H9 (cell line): ENCODE data around the gene CCNQ. TPM values are rescaled to one million over a fixed set of nuclear protein-coding genes. Genes with fewer than 3 reads are reported as not detected.

Source experiments
- DNase-seq: peaks from one replicate; pipeline ENCODE4 v3.0.0-alpha.2; 2017
- H2AFZ ChIP-seq: one replicate; pipeline ENCODE4 v1.6.1; 2013; ENCODE audit warnings: mild to moderate bottlenecking, low read length, control low read depth, moderate library complexity
- H2AK5ac ChIP-seq: 2 replicates; pipeline ENCODE4 v1.6.1; 2013; ENCODE audit warnings: low read length, control low read depth, mixed read lengths; ENCODE audit not compliant: insufficient read length
- H2BK120ac ChIP-seq: one replicate; pipeline ENCODE4 v1.6.1; 2013; ENCODE audit warnings: low read depth, mild to moderate bottlenecking, low read length, control low read depth, inconsistent platforms; ENCODE audit not compliant: poor library complexity, severe bottlenecking
- H2BK12ac ChIP-seq: 2 replicates; pipeline ENCODE4 v1.6.1; 2013; ENCODE audit warnings: low read length, control low read depth, mixed read lengths, low read depth; ENCODE audit not compliant: insufficient read length
- H2BK15ac ChIP-seq: 2 replicates; pipeline ENCODE4 v1.6.1; 2013; ENCODE audit warnings: low read depth, low read length, control low read depth
- H2BK20ac ChIP-seq: one replicate; pipeline ENCODE4 v1.6.1; 2013; ENCODE audit warnings: low read depth, mild to moderate bottlenecking, low read length, control low read depth, inconsistent platforms; ENCODE audit not compliant: poor library complexity, severe bottlenecking
- H2BK5ac ChIP-seq: 2 replicates; pipeline ENCODE4 v1.6.1; 2013; ENCODE audit warnings: low read length, control low read depth, mixed read lengths; ENCODE audit not compliant: insufficient read length
- H3K14ac ChIP-seq: 2 replicates; pipeline ENCODE4 v1.6.1; 2013; ENCODE audit warnings: low read length, control low read depth; ENCODE audit not compliant: insufficient read depth
- H3K18ac ChIP-seq: 2 replicates; pipeline ENCODE4 v1.6.1; 2013; ENCODE audit warnings: low read depth, mild to moderate bottlenecking, mixed read lengths, low read length, control low read depth; ENCODE audit not compliant: insufficient read length
- H3K23ac ChIP-seq: 2 replicates; pipeline ENCODE4 v1.6.1; 2013; ENCODE audit warnings: low read length, control low read depth, mixed read lengths, low read depth; ENCODE audit not compliant: insufficient read length
- H3K23me2 ChIP-seq: 2 replicates; pipeline ENCODE4 v1.6.1; 2013; ENCODE audit warnings: low read depth, mild to moderate bottlenecking, mixed read lengths, low read length, control low read depth; ENCODE audit not compliant: insufficient read length, poor library complexity, severe bottlenecking
- H3K27ac ChIP-seq: 2 replicates; pipeline ENCODE4 v1.5.1; 2013; ENCODE audit warnings: low read length, control low read depth, mixed read lengths, low read depth; ENCODE audit not compliant: insufficient read length
- H3K27me3 ChIP-seq: 2 replicates; pipeline ENCODE4 v1.6.1; 2013; ENCODE audit warnings: low read length, control low read depth, inconsistent platforms; ENCODE audit not compliant: insufficient read depth
- H3K4ac ChIP-seq: 2 replicates; pipeline ENCODE4 v1.6.1; 2013; ENCODE audit warnings: low read depth, mild to moderate bottlenecking, control low read depth, inconsistent platforms, low read length, moderate library complexity
- H3K4me1 ChIP-seq: 2 replicates; pipeline ENCODE4 v1.6.1; 2013; ENCODE audit warnings: low read length, control low read depth, inconsistent platforms; ENCODE audit not compliant: insufficient read depth
- H3K4me2 ChIP-seq: 2 replicates; pipeline ENCODE4 v1.6.1; 2013; ENCODE audit warnings: low read length, control low read depth, mixed read lengths; ENCODE audit not compliant: insufficient read length, insufficient read depth
- H3K56ac ChIP-seq: 2 replicates; pipeline ENCODE4 v1.6.1; 2013; ENCODE audit warnings: low read depth, mild to moderate bottlenecking, mixed read lengths, low read length, control low read depth; ENCODE audit not compliant: insufficient read length
- H3K79me1 ChIP-seq: 2 replicates; pipeline ENCODE4 v1.6.1; 2013; ENCODE audit warnings: low read depth, mild to moderate bottlenecking, moderate library complexity, low read length, control low read depth, inconsistent platforms; ENCODE audit not compliant: insufficient read depth, poor library complexity, severe bottlenecking
- H3K79me2 ChIP-seq: 2 replicates; pipeline ENCODE4 v1.6.1; 2013; ENCODE audit warnings: low read length, control low read depth, inconsistent platforms; ENCODE audit not compliant: insufficient read depth
- H3K9ac ChIP-seq: 2 replicates; pipeline ENCODE4 v1.6.1; 2013; ENCODE audit warnings: low read length, control low read depth, mixed read lengths; ENCODE audit not compliant: insufficient read length; ENCODE audit errors: extremely low read depth
- H3K9me3 ChIP-seq: one replicate; pipeline ENCODE4 v1.6.1; 2013; ENCODE audit warnings: low read depth, low read length, inconsistent platforms; ENCODE audit not compliant: control insufficient read depth
- H3T11ph ChIP-seq: one replicate; pipeline ENCODE4 v1.6.1; 2013; ENCODE audit warnings: mild to moderate bottlenecking, low read length, control low read depth, inconsistent platforms
- H4K20me1 ChIP-seq: one replicate; pipeline ENCODE4 v1.6.1; 2013; ENCODE audit not compliant: control insufficient read depth, insufficient read length, insufficient read depth
- H4K5ac ChIP-seq: 2 replicates; pipeline ENCODE4 v1.6.1; 2013; ENCODE audit warnings: low read depth, mild to moderate bottlenecking, mixed read lengths, low read length, control low read depth; ENCODE audit not compliant: insufficient read length
- H4K8ac ChIP-seq: replicated peaks from 2 replicates; pipeline ENCODE4 v1.6.1; 2013; ENCODE audit warnings: low read length, control low read depth, mixed read lengths, low read depth; ENCODE audit not compliant: insufficient read length
- H4K91ac ChIP-seq: 2 replicates; pipeline ENCODE4 v1.6.1; 2013; ENCODE audit warnings: low read depth, mild to moderate bottlenecking, moderate library complexity, mixed read lengths, low read length, control low read depth; ENCODE audit not compliant: insufficient read length
- H3K27ac Mint-ChIP-seq, 3 experiments: 2 replicates in 2 of 3; 3 replicates in 1 of 3; pipeline ENCODE4 v1.8.0; 2020 to 2021; ENCODE audit warnings: mixed read lengths in 3 of 3, mild to moderate bottlenecking in 1 of 3, moderate library complexity in 1 of 3
- H3K27me3 Mint-ChIP-seq: 2 replicates; pipeline ENCODE4 v1.8.0; 2021; ENCODE audit warnings: low read depth, mild to moderate bottlenecking, moderate library complexity, mixed read lengths
- H3K36me3 Mint-ChIP-seq, 3 experiments: 2 replicates in 2 of 3; 3 replicates in 1 of 3; pipeline ENCODE4 v1.8.0; 2020 to 2021; ENCODE audit warnings: low read depth in 3 of 3, mixed read lengths in 3 of 3; ENCODE audit not compliant: insufficient read depth in 1 of 3
- H3K4me1 Mint-ChIP-seq, 2 experiments: 2 replicates each; pipeline ENCODE4 v1.8.0; 2020; ENCODE audit warnings: mixed read lengths in 2 of 2
- H3K4me3 Mint-ChIP-seq, 2 experiments: 2 replicates in 1 of 2; 3 replicates in 1 of 2; pipeline ENCODE4 v1.8.0; 2020 to 2021; ENCODE audit warnings: mild to moderate bottlenecking in 2 of 2, mixed read lengths in 2 of 2, moderate library complexity in 1 of 2
- H3K9me3 Mint-ChIP-seq, 2 experiments: 2 replicates in 1 of 2; 3 replicates in 1 of 2; pipeline ENCODE4 v1.8.0; 2020; ENCODE audit warnings: mild to moderate bottlenecking in 2 of 2, mixed read lengths in 2 of 2, moderate library complexity in 1 of 2
- CTCF ChIP-seq: fragments of 200-600 bp; sonication (generic); conservative IDR thresholded peaks from 3 replicates; pipeline ENCODE4 v1.8.0; 2021; ENCODE audit warnings: antibody characterized with exemption, mild to moderate bottlenecking
- WGBS: extraction: QIAGEN DNeasy Blood & Tissue Kit; methylation state at CpG from one replicate; pipeline ENCODE4 v1.1.7; 2013; ENCODE audit warnings: missing lambda C conversion rate, low lambda C conversion rate, mixed read lengths; ENCODE audit not compliant: insufficient read length; ENCODE audit errors: extremely low coverage; 5-methylcytosine and 5-hydroxymethylcytosine counted together
- total RNA-seq: library from RNA; stranded (reverse); gene quantifications from 2 replicates; pipeline ENCODE4 v1.2.1, GENCODE V29; 2021

CCNQ gene
- total RNA-seq, 1 experiment from 2014 or later = 18.4 TPM

GRCh38 chrX:153631346-153631745 lies 32.4 kb upstream of the CCNQ start:
- Histone ChIP-seq H2AFZ (no peak overlapping the region), H3K18ac (no peak overlapping the region), H4K5ac (no peak overlapping the region), H2BK5ac (no peak overlapping the region), H2AK5ac (no peak overlapping the region), H4K8ac (no peak overlapping the region), H3K79me2 (no peaks in the 10 kb centered on the region), H3K14ac (no peak overlapping the region), H3K23me2 (no peaks in the 10 kb centered on the region), H3K23ac (no peak overlapping the region), H3K4me2 (no peak overlapping the region), H4K91ac (no peak overlapping the region), H4K20me1 (no peaks in the 10 kb centered on the region), H2BK120ac (no peak overlapping the region), H3K79me1 (no peaks in the 10 kb centered on the region), H3K56ac (no peak overlapping the region), H3K27me3 (no peaks in the 10 kb centered on the region), H3K4me1 (no peaks in the 10 kb centered on the region), H3K4ac (no peak overlapping the region), H3K9me3 (peaks cover 20% of the 10 kb centered on the region), H2BK20ac (no peak overlapping the region), H3K9ac (no peak overlapping the region), H2BK15ac (no peak overlapping the region), H3K27ac (no peak overlapping the region), H3T11ph (no peak overlapping the region), H2BK12ac (no peak overlapping the region)
- no peaks in the 10 kb centered on the region for H3K4me1 Mint-ChIP-seq
- peaks cover 22% of the 10 kb centered on the region for H3K27me3 Mint-ChIP-seq
- peaks cover 0 to 11% (median 0%) of the 10 kb centered on the region in 3 experiments; a peak in 3 of 7 replicates for H3K36me3 Mint-ChIP-seq
- DNase-seq = no peak
- H3K9me3 Mint-ChIP-seq = peaks cover 70 to 82% of the 10 kb centered on the region in 2 experiments
- no peak overlapping the region for H3K4me3 Mint-ChIP-seq
- no CpG with 5 or more reads among the region's 2 CpGs for WGBS
- H3K27ac Mint-ChIP-seq = no peak overlapping the region
- TF ChIP-seq CTCF = no peak
